Breast epithelium (tissue), 4 donors: ENCODE results near the gene CCDC9B. TPM values are rescaled to one million over a fixed set of nuclear protein-coding genes. Genes with fewer than 3 reads are reported as not detected.

Source experiments
- DNase-seq, 2 donors: peaks; one replicate each; pipeline ENCODE4 v3.0.0-alpha.2; 2019; ENCODE audit warnings: low spot score in 2 of 2
- H3K27ac ChIP-seq, 2 donors: fragments of 200-600 bp; sonication (generic) in 1 of 2; one replicate each; pipeline ENCODE4 v1.5.1; 2016 to 2019; ENCODE audit warnings: mild to moderate bottlenecking in 1 of 2
- H3K27me3 ChIP-seq, 2 donors: fragments of 200-600 bp; sonication (generic) in 1 of 2; one replicate each; pipeline versions ENCODE4 v1.5.1 to v1.6.0; 2017 to 2019; ENCODE audit warnings: control low read depth in 1 of 2, mild to moderate bottlenecking in 1 of 2
- H3K36me3 ChIP-seq: fragments of 200-600 bp; one replicate; pipeline ENCODE4 v1.5.1; 2019
- H3K4me1 ChIP-seq, 2 donors: fragments of 200-600 bp; sonication (generic); one replicate each; pipeline ENCODE4 v1.5.1; 2016 to 2019; ENCODE audit warnings: control low read depth in 1 of 2
- H3K4me3 ChIP-seq, 3 donors: fragments of 200-600 bp; sonication (generic); 1 replicate in 2 of 3; 2 replicates in 1 of 3; pipeline ENCODE4 v1.5.1; 2016 to 2019; ENCODE audit warnings: mild to moderate bottlenecking in 3 of 3, moderate library complexity in 2 of 3
- H3K9me3 ChIP-seq, 2 donors: fragments of 200-600 bp; sonication (generic) in 1 of 2; one replicate each; pipeline ENCODE4 v1.5.1; 2016 to 2019; ENCODE audit warnings: control low read depth in 1 of 2
- POLR2A ChIP-seq: fragments of 450-650 bp; IDR thresholded peaks from one replicate; pipeline ENCODE4 v1.6.1; 2016; ENCODE audit warnings: antibody characterized with exemption, mild to moderate bottlenecking, moderate library complexity
- POLR2AphosphoS5 ChIP-seq, 3 donors: sonication (generic); formaldehyde crosslinking; IDR thresholded peaks; one replicate each; pipeline ENCODE4 v1.6.1; 2017; ENCODE audit warnings: antibody characterized with exemption in 3 of 3
- intact Hi-C: fragments of 100-400 bp; cut with DNase I; formaldehyde crosslinking; loops from one replicate; pipeline ENCODE4 v1.15.1; 2023; ENCODE audit warnings: low total_unique reads
- total RNA-seq, 3 donors: library from RNA; depleted of rRNA; stranded (reverse); fragments of >200 nt; gene quantifications; one replicate each; pipeline ENCODE4 v1.1.0, GENCODE V29; 2016
- TF ChIP-seq, protein P1 (sequence below), 3 donors: fragments of 450-650 bp; IDR thresholded peaks; one replicate each; pipeline ENCODE4 v1.5.1; 2016 to 2017; ENCODE audit warnings: antibody characterized with exemption in 3 of 3, mild to moderate bottlenecking in 3 of 3, moderate library complexity in 3 of 3

The CCDC9B gene
- total RNA-seq, 3 donors from 2014 or later, result 4.0 to 14.1 (median 9.4) TPM

DNA sequence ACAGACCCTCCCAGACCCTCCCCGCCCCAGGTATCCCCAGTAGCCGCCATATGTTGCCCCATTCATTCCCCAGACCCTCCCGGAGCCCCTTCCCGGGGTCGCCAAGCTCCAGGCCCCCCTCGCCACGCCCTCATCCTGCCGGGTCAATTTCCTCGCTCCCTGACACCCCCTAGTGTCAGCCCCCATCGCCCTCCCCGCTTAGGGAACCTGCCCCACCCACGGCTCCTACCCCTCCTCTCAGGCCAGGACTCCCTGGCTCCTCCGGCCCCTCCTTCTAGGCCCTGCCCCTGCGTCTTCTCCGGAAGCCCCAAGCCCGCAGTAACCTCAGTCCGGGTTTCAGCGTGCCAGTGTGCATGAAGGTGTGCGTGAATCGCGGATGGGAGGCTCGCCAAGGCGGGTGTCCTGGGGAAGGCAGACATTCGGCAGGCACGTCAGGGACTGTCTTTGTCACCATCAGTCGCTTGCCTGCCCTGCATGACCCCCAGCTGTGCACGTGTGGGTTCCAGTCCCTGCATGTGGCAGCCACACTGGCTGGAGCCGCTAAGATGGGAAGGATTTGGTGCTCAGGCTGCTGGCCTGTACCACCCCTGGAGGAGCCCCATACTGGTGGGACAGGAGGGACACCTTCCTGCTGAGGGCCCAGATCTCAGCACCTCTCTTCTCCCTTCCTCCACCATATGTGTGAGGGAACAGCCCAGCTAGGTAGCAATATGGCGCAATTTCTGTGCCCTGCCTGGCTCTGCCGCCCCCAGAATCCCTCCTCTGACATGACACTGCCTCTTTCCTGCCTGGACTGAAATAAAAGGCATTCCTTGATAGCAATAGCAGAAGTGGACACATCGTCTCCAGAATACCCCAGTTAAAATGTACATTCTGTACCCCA, 18.0 kb upstream of the CCDC9B start:
- H3K27ac ChIP-seq, result no peak overlapping the region
- peak overlapping the region; percentile 34 to 67 (median 49) for H3K4me3 ChIP-seq
- intact Hi-C loops, result no loop called here
- H3K4me1 ChIP-seq, result peaks cover 4 to 6% of the 10 kb centered on the region in 2 donors
- TF ChIP-seq, protein P1, sequence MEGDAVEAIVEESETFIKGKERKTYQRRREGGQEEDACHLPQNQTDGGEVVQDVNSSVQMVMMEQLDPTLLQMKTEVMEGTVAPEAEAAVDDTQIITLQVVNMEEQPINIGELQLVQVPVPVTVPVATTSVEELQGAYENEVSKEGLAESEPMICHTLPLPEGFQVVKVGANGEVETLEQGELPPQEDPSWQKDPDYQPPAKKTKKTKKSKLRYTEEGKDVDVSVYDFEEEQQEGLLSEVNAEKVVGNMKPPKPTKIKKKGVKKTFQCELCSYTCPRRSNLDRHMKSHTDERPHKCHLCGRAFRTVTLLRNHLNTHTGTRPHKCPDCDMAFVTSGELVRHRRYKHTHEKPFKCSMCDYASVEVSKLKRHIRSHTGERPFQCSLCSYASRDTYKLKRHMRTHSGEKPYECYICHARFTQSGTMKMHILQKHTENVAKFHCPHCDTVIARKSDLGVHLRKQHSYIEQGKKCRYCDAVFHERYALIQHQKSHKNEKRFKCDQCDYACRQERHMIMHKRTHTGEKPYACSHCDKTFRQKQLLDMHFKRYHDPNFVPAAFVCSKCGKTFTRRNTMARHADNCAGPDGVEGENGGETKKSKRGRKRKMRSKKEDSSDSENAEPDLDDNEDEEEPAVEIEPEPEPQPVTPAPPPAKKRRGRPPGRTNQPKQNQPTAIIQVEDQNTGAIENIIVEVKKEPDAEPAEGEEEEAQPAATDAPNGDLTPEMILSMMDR (IDR thresholded peaks at IDR 0.05), result no peak
- no peak for TF ChIP-seq POLR2A
- TF ChIP-seq POLR2AphosphoS5 (IDR thresholded peaks at IDR 0.05), result no peak
- no peaks in the 10 kb centered on the region for H3K27me3 ChIP-seq
- no peaks in the 10 kb centered on the region for H3K36me3 ChIP-seq
- no peak for DNase-seq
- no peaks in the 10 kb centered on the region for H3K9me3 ChIP-seq

DNA sequence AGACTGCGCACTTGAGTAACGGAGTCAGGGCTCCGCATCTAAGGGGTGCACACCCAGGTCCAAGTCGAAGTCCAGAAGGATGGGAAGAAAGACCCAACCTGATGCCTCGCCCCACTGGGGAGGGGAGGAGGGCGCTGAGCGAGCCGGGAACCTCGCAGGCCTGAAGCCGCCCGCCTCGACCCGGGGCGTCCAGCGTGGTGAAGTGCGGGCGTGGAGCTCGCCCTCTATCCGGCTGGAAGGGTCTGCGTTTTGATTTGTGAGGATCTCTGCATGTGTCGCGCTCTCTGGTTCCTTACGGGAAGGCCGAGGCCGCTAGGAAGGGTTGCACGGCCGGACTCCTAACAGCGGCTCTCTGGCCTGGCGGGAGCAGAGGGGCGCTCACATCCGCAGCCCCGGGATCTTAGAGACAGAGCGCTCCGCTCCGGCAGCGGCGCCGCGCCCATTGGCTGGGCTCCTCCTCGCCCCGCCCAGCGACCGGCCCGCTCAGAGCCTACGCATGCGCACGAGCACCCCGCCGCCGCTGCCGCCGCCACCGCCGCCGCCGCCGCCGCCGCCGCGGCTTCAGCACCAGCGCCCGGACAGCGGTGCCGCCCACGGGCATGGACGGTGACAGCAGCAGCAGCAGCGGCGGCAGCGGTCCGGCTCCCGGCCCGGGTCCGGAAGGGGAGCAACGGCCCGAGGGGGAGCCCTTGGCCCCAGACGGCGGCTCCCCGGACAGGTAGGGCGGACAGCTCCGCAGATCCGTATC, 17.2 kb upstream of the CCDC9B start, which contains the start of gene DISP2:
Gene DISP2 (plus strand): TSS at position 497 of the 748 bp plus-strand sequence. CDS start 103 bp downstream, at position 600.
- no peaks in the 10 kb centered on the region for H3K9me3 ChIP-seq
- H3K27me3 ChIP-seq, result no peaks in the 10 kb centered on the region
- peak; percentile 76 to 88 for DNase-seq
- TF ChIP-seq, protein P1 (IDR thresholded peaks at IDR 0.05), result no peak
- TF ChIP-seq POLR2AphosphoS5 (IDR thresholded peaks at IDR 0.05) (no peak), POLR2A (no peak)
- peaks cover 4 to 6% of the 10 kb centered on the region in 2 donors for H3K4me1 ChIP-seq
- no peaks in the 10 kb centered on the region for H3K36me3 ChIP-seq
- intact Hi-C loops, result no loop called here
- H3K27ac ChIP-seq, result no peak within 1 kb of the TSS
- peak within 1 kb of the TSS; percentile 34 to 67 (median 49) for H3K4me3 ChIP-seq

DNA sequence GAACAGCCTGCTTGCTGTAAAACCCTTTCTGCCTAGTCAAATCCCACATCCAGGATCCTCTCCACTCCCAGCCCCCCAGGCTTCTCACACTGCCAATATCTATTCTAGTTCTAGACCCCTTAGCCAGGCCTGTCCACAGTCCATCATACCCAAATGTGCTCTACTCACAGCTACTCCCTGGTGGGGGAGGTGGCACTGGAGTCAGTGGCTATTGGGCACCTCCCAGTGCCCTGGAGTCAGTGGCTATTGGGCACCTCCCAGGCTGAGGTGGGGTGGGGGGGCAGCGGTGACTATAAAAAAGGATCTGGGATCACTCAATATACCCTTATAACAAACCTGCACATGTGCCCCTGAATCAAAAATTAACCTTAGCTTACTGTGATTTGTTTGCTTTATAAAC, 16.5 kb upstream of the CCDC9B start:
- DNase-seq, result no peak
- Histone ChIP-seq H3K27ac (no peak overlapping the region), H3K4me3 (peak overlapping the region in 1 of 3 donors; percentile 49), H3K36me3 (no peaks in the 10 kb centered on the region), H3K27me3 (no peaks in the 10 kb centered on the region), H3K9me3 (no peaks in the 10 kb centered on the region), H3K4me1 (peaks cover 4 to 6% of the 10 kb centered on the region in 2 donors)
- intact Hi-C loops, result no loop called here
- TF ChIP-seq POLR2A, result no peak
- TF ChIP-seq POLR2AphosphoS5 (IDR thresholded peaks at IDR 0.05), result no peak
- TF ChIP-seq, protein P1 (IDR thresholded peaks at IDR 0.05), result no peak

DNA sequence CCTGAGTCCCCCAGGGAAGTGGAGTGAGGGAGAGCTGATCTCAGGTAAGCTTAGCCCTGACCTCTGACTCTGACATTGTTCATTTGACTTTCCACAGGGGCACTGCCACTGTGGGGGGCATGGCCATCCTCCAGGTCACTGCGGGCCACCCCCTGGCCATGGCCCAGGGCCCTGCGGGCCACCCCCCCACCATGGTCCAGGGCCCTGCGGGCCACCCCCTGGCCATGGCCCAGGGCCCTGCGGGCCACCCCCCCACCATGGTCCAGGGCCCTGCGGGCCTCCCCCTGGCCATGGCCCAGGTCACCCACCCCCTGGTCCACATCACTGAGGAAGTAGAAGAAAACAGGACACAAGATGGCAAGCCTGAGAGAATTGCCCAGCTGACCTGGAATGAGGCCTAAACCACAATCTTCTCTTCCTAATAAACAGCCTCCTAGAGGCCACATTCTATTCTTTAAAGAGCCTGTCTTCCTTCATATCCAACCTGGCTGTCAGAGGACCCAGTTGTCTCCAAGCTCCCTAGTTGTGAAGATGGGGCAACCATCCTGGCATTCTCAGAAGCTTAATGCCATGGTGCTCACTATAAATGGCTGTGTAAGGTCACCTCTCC, 15.3 kb upstream of the CCDC9B start:
- peaks cover 4 to 6% of the 10 kb centered on the region in 2 donors for H3K4me1 ChIP-seq
- H3K36me3 ChIP-seq, result no peaks in the 10 kb centered on the region
- H3K27ac ChIP-seq, result no peak overlapping the region
- DNase-seq, result no peak
- TF ChIP-seq POLR2AphosphoS5 (IDR thresholded peaks at IDR 0.05), result no peak
- TF ChIP-seq POLR2A, result no peak
- TF ChIP-seq, protein P1 (IDR thresholded peaks at IDR 0.05), result no peak
- no peaks in the 10 kb centered on the region for H3K27me3 ChIP-seq
- H3K4me3 ChIP-seq, result no peak overlapping the region
- H3K9me3 ChIP-seq, result no peaks in the 10 kb centered on the region
- intact Hi-C loops, result no loop called here
